GOT3 (cell line): ENCODE measurements around the gene FAM110A.
A peak's percentile ranks its signal among the peaks of the same experiment; 100 is the strongest.
"Not testable (repeated sequence)": the region's sequence is repeated elsewhere in the genome, so short reads cannot be mapped to it uniquely, and the experiment has no call there.

Experiments
- DNase-seq: peaks from one replicate; lab custom pipeline; 2025; ENCODE audit warnings: mixed read lengths; lab: John Stamatoyannopoulos, UW

FAM110A gene

GRCh38 chr20:833450-834150 lies at the start of gene FAM110A:
FAM110A (plus strand) TSS chr20:833715; CDS start chr20:844805, 11,090 bp downstream.
- DNase-seq: peak; percentile 88

- DNase-seq: no peak
Measured at GRCh38 chr20:787825-788224, 45.7 kb upstream of the FAM110A start.

GRCh38 chr20:791056-791455 lies 42.5 kb upstream of the FAM110A start:
- DNase-seq: no peak

GRCh38 chr20:792248-792647 lies 41.3 kb upstream of the FAM110A start:
- DNase-seq: no peak

- DNase-seq: no peak
Measured at GRCh38 chr20:796921-797320, 36.6 kb upstream of the FAM110A start.

GRCh38 chr20:798746-799145 lies 34.8 kb upstream of the FAM110A start:
- not testable (repeated sequence) for DNase-seq

- DNase-seq: not testable (repeated sequence)
Measured at GRCh38 chr20:800026-800425, 33.5 kb upstream of the FAM110A start.

GRCh38 chr20:801678-802077 lies 31.8 kb upstream of the FAM110A start:
- DNase-seq: no peak

- DNase-seq: no peak
Measured at GRCh38 chr20:805713-806112, 27.8 kb upstream of the FAM110A start.

GRCh38 chr20:811776-812434 lies 21.6 kb upstream of the FAM110A start:
- not testable (repeated sequence) for DNase-seq

GRCh38 chr20:812435-812814 lies 21.1 kb upstream of the FAM110A start:
- not testable (repeated sequence) for DNase-seq

GRCh38 chr20:813390-813789 lies 20.1 kb upstream of the FAM110A start:
- no peak for DNase-seq

- no peak for DNase-seq
Measured at GRCh38 chr20:815226-815625, 18.3 kb upstream of the FAM110A start.

GRCh38 chr20:815914-816606 lies 17.5 kb upstream of the FAM110A start:
- DNase-seq: no peak

- no peak for DNase-seq
Measured at GRCh38 chr20:818001-818664, 15.4 kb upstream of the FAM110A start.

GRCh38 chr20:819680-820322 lies 13.7 kb upstream of the FAM110A start:
- DNase-seq: no peak

- DNase-seq: no peak
Measured at GRCh38 chr20:820323-820953, 13.1 kb upstream of the FAM110A start.

- DNase-seq: no peak
Measured at GRCh38 chr20:821046-821730, 12.3 kb upstream of the FAM110A start.

GRCh38 chr20:821731-822065 lies 11.8 kb upstream of the FAM110A start:
- DNase-seq: no peak

GRCh38 chr20:822651-823573 lies 10.6 kb upstream of the FAM110A start:
- no peak for DNase-seq
